T-helper 9 cell (primary cell): ENCODE measurements around the gene RABGAP1.

Experiments
- DNase-seq: peaks from one replicate; pipeline ENCODE4 v3.0.0-alpha.2; 2020

Gene RABGAP1

DNA sequence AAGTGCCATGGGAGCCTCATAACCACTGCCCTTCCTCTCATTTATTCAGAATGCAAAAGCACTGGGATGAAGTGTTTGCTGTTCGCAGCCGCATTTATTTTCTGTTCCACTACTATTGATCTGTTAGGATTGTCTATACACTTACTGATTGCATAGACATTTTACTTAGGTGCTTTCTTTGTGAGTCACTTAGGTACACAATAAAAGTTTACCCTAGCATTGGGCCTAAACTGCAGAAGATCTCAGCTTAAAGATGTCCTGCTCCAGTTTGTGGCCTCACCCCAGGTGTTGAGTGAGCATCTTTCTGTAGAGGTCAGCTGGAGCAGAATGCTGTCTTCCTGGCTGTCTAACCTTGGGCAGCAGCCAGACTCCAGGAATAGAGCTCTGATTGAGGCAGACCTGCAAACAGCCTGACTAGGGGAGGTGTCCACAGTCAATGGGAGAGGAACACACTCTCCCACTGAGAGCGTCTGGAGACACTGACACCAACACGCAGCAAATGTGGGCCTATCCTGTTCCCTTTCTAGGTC, 146.6 kb downstream of the RABGAP1 start:
- no peak for DNase-seq

GRCh38 chr9:123089040-123089439, 148.2 kb downstream of the RABGAP1 start:
- DNase-seq = no peak

GRCh38 chr9:123089790-123090189, 149.0 kb downstream of the RABGAP1 start:
- no peak for DNase-seq

DNA sequence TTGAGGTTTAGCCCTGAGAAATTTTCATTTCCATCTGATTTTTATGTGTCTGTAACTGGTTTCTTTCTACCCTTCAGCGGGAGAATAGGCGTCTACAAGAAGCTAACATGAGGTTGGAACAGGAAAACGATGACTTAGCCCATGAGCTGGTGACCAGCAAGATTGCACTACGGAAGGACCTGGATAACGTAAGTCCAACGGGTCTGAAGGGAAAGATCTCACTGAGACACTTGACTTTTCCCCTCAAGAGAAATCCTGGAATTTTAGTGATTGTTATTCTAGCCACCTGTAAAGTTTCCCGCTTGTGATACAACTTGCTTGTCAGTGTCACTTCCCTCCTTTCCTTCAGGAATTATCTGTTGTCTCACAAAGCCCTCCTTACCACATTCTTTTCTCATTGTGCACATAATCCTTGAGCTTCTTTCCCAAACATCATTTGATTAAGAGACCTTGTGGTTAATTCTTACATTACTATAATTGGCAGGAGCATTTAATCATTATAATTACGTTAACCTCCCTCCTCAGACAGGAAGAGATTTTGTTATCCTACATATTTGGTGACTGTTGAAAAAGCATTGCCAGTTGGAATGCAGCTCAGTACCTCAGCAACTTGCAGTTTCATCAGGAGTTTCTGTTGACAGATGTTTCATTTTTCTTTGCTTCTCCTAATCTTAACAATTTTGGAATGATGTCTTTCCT, 149.5 kb downstream of the RABGAP1 start:
- no peak for DNase-seq

GRCh38 chr9:123090956-123091355, 150.1 kb downstream of the RABGAP1 start:
- no peak for DNase-seq

- DNase-seq = no peak
These were observed 150.6 kb downstream of the RABGAP1 start for GRCh38 chr9:123091459-123091858.

GRCh38 chr9:123093141-123093540, 152.3 kb downstream of the RABGAP1 start:
- DNase-seq = no peak

DNA sequence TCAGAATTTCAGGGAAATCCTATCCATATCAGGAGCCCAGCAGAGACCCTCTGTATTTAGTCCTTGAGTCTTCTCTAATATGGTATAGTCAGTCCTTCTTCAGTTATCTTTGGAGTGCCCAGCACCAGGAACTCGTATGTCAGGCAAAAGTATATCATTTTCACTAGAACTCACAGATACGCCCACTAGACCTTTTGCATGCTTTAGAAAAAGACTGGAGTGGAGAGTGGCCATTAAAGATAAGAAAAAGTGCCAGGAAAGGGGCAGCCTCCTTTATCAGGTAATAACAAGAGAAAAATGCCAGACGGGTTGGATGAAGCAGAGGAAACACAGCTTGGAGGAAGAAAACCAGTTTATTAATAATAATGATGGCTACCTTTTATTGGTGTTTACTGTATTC, 156.2 kb downstream of the RABGAP1 start:
- no peak for DNase-seq

DNA sequence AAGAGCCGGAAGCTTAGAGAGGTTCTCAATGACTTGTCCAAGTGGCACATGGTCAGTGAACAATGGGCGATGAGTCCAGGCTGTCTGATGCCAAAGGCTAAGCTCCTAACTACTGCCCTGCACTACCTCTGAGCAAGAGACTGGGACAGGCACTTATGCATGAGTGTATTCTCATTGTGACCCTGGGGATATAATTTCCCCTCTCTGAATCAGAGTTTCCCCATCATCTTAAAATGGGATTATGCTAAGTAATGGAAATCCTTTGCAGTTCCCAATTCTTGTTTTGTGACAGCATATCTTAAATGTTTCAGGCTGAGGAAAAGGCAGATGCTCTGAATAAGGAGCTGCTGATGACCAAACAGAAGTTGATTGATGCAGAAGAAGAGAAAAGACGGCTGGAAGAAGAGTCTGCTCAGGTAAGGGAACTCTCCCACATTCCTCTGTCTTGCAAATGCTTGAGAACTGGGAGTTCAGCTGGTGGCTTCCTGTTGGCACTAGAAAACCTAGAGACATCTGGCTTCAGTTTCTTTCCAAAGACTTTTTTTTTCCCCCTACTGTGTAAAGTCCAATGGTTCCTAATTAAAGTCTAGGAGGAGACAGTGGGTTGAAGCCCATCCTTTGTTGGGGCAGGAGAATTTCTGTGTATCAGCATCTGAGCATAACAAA, 156.7 kb downstream of the RABGAP1 start:
- DNase-seq = no peak

GRCh38 chr9:123098096-123098459, 157.3 kb downstream of the RABGAP1 start:
- no peak for DNase-seq

- no peak for DNase-seq
These were observed 158.2 kb downstream of the RABGAP1 start for GRCh38 chr9:123099042-123099441.

GRCh38 chr9:123099548-123099947, 158.7 kb downstream of the RABGAP1 start:
- DNase-seq = no peak

DNA sequence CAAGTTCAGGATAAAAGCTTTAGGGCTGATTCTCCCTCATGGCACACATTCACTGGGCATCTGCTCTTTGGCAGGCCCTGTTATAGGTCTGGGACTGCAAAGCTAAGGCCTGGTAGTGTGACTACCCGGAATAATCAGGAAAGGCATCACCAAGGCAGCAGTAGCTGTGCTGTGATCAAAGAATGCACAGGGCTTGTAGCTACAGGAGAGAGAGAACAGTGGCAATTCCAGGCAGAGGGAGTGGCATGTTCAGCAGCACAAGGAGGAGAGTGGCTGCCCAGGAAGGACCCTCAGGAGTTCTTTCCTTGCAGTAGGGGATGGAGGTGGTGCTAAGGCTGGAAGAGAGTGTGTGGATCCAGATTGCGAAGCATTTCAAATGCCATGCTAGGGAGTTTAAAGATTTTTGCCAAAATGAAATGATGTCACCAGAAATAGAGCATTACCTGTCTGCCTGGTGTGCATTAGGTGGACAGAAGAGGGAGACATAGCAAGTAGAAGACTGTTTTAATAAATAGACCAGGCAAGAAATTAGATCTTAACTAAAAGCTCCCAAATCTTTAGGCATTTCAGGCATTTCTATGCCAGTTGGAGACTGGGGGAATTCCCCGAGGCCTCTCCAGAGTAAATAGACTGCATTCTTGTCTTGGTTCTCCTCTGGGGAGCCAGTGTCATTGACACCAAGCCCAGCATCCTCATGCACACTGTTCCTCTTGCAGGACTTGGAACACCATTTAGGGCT, 161.7 kb downstream of the RABGAP1 start:
- DNase-seq = no peak

DNA sequence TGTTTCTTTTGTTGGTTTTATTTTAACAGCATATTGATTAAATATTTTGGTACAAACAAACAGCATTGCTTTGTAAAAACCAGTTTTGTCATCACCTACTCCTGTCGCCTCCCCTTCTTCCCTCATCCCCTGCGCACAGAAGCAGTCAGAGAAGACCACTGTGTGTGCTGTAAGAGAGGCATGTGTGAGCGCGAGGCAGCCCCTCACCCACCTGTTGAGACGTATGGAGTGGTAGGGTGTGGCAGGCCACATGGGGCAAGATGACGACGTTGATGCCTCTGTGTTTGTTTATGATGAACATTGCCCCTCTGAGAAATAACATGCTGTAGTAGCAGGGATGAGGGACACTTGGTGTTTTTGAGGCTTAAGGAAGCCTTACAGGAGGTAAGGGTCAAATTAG, 164.0 kb downstream of the RABGAP1 start:
- DNase-seq = no peak

DNA sequence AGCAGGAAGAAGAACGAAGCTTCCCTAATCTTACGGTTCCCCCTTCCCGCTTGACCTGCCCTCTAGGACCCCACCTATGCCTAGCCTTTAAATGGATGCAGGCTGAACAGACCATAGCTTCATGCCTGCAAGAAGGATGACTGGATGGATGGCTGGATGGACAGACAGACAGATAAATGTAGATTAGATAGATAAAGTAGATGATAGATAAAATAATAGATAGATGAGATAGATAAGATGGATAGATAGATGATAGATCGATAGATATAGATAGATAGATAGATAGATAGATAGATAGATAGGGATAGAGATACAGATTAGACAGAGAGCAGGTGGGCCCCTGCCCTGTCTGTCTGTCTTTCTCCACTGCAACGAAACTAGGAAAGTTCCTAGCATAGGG, 164.7 kb downstream of the RABGAP1 start:
- no peak for DNase-seq

- no peak for DNase-seq
These were observed 166.9 kb downstream of the RABGAP1 start for GRCh38 chr9:123107639-123108285.

GRCh38 chr9:123108976-123109375, 168.2 kb downstream of the RABGAP1 start:
- DNase-seq = no peak

DNA sequence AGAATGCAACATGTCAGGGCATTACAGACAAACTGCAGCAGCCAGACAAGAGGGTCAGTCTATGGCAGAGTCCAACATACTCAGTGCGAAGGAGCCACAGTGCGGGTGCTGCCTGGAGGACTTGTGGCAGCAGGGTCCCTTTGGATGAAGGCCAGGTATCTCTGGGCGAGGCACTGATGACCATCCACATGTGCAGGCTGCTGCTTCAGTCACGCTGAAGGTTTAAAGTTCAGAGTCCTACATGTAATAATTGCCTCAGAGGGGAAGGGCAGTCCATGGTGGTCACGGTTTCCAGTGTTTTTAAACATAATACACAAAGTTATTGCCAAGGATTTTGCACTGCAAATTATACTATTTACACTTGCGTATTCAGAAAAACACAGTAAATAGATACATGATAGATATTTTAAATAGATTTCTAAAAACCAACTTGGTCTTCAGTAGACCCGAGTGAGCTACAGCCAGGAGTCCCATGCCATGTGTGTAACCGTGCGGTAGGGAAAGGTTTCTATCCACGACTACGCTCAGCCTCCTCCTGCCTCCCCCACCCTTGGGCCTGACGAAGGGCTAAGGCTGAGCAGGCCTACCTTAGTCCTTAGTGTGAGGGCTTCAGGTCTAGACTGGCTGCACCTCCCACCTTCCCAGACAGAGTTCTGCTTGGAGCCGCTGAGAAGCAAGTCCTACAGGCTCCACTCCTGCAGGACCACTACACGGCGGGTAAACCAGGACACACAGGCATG, 168.9 kb downstream of the RABGAP1 start:
- DNase-seq = no peak

DNA sequence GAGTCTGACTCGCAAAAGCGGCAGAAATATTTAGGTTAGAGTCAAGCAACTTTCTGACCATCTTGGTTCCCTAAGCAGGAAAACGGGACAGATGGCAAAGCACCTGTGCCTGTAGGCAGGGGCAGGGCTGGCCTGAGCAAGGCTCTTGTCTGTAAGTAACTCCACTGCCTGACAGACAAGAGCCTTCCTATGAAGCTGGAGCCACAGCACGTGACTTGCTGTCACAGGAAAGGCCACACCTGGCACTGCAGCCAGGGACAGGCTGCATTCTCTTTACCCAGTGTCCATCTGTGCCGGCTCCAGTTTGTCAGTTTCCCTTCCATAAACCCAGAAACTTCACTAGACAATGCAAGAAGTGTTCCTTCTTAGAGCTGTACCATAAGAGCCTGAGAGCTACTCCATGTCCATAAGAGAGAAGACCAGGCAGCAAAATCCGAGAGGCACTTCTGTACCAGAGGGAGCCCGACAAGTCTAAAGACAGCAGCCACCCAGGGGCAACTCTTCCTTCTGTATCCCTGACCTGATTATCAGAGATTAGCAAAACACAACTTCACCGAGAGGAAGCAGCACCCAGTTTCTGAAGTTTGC, 170.7 kb downstream of the RABGAP1 start:
- no peak for DNase-seq

DNA sequence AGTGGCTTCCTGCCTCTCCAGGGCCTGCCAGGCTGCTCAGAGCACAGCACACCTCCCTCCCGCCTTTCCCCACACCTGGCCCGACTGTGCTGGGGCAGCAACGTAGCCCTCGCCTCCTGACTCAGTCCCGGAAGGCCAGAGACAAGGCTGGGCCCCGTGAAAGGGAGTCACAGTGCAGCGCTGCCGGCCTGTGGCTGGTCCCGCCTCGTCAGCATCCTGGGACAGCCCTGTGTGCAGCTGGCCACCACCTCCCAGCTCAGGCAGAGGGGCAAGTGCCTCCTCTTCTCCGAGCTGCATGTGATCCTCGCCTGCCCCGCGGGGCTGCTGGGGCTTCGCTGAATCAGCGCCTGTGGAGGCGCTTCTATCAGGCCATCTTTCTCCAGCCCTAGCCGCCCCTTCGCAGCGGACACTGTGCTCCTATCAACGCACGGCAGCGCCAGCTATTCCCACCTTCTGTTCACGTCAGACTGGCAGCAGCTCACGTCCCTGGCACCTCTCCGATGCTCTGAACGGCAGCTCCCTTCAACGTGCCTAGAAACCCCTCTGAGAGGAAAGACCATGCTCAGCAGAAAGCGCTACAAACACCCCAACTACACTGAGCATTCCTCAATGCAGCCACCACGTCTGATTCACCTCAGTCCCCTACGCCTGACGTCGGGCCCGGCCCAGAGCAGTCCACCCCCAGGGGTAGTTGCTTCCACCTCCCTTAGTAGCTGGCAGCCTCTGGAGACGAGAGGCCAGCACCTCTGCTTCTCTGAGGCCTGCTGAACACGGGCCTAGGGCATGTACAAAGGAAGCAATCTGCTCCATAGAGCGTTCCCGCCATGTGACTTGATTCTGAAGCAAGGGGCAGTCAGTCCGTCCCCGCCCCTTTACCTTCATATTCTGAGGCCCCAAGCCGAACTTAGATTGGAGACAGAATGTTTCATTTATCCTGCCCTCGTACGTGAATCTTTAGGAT, 171.5 kb downstream of the RABGAP1 start:
- no peak for DNase-seq

- no peak for DNase-seq
These were observed 172.4 kb downstream of the RABGAP1 start for GRCh38 chr9:123113185-123113584.
